ENCODE results near the gene RPAP2.
"Not testable (repeated sequence)": the region's sequence is repeated elsewhere in the genome, so short reads cannot be mapped to it uniquely, and the experiment has no call there.

The RPAP2 gene

DNA sequence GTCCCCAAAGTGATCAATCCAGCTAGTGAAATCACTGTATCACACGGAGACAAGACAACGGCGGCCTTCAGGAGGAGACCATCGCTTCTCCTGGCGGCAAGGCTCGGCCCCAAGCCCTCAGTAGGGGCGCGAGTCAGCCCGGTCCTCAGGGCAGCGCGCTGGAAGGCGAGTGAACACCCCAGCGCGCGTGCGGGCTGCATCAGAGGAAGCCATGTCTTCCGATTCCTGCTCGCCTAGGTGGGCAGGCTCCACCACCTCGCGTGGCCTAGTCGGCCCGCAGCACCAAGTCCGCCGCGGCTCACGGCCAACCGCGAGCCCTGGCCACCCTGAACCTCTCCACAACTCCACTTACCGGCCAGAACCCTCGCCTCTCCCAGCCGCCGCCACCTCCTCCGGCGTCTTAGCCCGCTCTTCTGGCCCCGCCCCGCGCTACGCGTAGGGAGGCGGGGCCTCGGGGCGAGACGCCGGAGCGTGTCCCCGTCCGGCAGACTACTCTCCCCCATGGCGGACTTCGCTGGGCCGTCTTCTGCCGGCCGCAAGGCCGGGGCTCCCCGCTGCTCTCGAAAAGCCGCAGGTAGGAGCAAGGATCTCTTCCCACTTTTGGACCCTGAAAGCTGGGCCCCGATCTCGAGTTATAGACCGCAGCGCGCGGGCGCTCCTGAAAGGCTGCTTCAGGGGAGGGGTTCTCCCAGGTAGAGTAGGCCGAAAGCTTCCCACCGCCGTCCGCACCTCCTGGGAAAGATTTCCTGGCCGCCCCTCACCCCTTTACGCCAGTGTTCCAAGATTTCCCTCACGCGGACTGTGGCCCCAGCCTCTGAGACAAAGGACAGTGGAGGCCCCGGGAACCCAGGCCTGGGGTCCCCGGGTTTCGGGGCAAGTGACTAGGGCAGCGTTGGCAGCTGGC is at the start of gene RPAP2, which contains the start of gene GLMN:
Gene RPAP2 (plus strand): TSS at position 487 of the 904 bp plus-strand sequence. CDS start 15 bp downstream, at position 502.
Gene GLMN (minus strand): TSS at position 415 of the 904 bp plus-strand sequence. CDS start 988 bp downstream, outside the sequence.
- DNase-seq (ENCODE audit: low spot score), result peak; percentile 87

DNA sequence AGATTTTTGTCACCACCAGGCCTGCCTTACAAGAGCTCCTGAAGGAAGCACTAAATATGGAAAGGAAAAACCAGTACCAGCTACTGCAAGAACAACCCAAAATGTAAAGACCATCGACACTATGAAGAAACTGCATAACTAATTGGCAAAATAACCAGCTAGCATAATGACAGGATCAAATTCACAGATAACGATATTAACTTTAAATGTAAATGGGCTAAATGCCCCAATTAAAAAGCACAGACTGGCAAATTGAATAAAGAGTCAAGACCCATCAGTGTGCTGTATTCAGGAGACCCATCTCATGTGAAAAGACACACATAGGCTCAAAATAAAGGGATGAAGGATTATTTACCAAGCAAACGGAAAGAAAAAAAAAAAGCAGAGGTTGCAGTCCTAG is 44.1 kb upstream of the RPAP2 start:
- not testable (repeated sequence) for DNase-seq (ENCODE audit: low spot score)

DNA sequence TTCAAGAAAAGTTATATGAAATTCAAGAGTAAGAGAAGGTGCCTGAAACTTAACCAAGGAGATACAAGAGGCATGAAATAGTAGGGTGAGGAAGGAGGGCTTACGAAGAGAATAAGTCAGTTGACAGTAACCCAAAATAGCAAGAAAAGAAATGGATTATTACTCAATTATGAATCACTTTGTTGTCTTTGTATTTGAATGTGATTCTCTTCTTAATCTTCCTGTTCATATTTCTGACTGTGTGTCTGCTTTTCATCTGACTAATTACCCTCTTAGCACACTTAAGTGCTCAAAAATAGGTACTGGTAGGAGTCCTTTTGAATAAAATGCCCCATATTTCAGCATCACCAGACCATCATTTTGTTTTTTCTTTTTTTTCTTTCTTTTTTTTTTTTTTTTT is 39.5 kb upstream of the RPAP2 start:
- DNase-seq (ENCODE audit: low spot score), result peak; percentile 25

DNA sequence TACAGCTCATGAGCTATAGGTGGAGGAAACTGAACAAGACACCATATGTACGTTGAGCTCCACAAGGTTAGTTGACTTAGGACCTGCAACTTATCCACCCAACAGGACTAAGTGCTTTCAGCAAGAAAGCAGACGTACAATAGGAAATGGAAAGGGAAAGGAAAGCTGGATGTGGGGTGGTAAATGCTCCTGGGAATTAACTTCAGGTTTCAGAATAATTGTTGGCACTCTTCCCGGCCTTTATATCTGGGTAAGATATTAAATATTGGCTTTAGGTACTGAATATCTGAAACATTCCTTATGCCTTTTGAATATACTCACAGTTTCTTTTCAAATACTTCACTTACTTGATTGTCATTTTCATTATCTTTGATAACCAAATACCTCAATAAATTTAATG is 36.3 kb upstream of the RPAP2 start:
- DNase-seq (ENCODE audit: low spot score), result no peak

DNA sequence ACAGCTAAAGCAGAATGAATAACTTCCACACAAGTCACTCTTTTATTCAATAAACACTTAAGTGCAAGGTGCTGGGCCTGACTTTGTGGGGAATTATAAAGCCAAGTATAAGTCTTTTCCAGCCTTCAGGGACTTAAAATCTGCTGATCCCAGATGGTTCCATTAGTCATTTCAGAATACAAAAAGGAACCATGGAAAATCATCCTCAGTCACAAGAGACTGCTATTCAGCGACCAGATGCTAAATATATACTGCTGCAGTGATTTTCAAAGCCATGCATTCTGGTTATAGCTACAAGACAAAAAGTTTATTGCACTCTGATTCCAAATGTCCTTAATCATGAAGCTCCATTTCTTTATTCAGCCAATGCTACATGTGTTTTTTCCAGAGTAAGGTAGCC is 25.8 kb upstream of the RPAP2 start:
- DNase-seq (ENCODE audit: low spot score), result no peak

DNA sequence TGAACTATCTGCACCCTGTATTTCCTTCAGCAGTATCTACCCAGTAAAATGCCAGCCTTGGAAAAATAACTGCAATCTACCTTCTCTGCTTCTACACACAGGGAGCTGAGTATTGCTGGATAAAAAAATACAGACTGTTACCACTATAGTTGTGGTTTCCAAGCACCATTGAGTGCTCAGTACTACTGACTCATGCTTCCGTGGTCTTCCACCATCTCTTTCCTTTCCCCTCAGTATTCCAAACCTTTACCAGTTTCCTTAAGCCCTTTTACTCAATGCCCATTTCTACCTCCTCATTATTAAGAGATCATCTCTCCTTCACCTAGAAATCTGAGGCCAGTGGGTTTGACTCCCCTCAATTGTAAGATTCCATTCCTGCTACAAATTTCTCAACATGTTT is 23.9 kb upstream of the RPAP2 start:
- no peak for DNase-seq (ENCODE audit: low spot score)

DNA sequence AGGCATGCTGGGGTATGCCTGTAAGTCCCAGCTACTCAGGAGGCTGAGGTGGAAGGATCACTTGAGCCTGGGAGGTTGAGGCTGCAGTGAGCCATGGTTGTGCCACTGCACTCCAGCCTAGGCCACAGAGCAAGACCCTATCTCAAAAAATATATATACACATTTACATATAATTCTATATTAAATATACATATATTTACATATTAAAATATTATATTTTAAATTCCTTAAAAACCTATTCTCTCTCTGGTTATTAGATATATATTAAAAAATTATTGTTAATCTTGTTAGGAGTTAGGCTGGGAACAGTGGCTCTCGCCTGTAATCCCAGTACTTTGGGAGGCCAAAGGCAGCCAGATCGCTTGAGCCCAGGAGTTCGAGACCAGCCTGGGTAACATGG is 22.8 kb upstream of the RPAP2 start:
- no peak for DNase-seq (ENCODE audit: low spot score)

DNA sequence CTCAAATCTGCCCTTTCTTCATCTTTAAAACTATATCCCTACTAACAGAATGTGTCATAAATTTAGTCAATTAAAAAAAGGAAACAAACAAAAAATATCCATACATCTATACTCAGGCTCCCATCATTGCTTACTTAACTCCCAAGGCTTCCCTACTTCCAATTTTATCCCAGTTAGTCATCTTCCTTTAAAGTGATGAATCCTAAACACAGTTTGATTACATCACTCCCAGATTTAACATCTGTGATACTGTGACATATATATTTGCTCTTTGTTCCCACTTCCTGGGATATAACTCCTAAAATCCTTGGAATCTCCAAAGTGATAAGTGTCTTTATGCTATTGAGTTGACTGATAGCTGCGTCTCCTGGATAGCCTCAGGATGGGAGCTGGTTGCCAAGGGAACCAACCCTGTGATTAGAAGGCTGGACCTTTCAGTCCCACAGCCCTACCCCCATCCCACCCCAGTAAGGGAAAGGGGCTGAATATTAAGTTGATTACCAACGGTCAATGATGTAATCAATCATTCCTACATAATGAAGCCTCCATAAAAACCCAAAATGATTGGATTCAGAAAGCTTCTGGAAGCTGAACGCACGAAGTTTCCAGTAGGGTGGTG is 21.6 kb upstream of the RPAP2 start:
- DNase-seq (ENCODE audit: low spot score), result peak; percentile 65

DNA sequence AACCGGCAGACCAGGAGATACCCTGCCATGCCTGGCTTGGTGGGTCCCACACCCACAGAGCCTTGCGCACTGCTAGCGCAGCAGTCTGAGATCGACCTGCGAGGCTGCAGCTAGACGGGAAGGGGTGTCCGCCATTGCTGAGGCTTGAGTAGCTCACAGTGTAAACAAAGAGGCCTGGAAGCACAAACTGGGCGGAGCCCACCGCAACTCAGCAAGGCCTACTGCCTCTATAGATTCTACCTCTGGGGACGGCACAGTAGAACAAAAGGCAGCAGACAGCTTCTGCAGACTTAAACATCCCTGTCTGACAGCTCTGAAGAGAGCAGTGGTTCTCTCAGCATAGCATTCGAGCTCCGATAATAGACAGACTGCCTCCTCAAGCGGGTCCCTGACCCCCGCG is 19.1 kb upstream of the RPAP2 start:
- not testable (repeated sequence) for DNase-seq (ENCODE audit: low spot score)

DNA sequence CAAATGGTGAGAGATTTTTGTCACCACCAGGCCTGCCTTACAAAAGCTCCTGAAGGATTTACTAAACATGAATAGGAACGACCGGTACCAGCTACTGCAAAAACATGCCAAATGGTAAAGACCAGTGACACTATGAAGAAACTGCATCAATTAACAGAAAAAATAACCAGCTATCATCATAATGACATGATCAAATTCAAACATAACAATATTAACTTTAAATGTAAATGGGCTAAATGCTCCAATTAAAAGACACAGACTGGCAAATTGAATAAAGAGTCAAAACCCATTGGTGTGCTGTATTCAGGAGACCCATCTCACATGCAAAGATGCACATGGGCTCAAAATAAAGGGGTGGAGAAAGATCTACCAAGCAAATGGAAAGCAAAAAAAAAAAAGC is 17.4 kb upstream of the RPAP2 start:
- DNase-seq (ENCODE audit: low spot score), result not testable (repeated sequence)

DNA sequence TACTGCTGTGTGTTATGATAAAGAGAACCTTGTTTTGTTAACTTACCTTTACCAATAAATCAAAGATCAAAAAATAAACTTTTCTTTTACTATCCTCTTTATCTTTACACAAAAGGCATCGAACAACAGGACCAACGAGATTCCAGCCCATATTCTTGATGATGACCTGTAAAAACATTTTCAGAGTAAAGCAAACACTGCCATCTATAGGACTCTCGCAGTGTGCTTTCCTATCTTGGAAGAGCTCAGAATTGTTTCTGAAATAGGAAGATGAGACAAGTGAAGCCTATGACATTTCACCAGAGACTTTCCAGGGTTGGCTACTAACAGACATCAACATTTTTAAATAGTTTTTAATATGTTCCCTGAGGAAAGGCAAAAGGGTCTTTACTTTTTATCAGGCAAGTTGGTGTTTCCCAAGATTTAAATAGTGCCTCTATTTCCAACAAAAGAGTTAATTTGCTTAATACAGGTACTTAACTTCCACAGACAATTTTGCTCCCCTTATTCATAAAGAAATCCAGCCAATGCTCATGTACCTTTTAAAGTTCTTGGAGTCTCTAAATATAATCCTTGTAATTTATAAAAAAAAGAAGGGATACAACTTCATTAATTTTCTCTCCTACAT is 7.4 kb upstream of the RPAP2 start:
- DNase-seq (ENCODE audit: low spot score), result peak; percentile 72

DNA sequence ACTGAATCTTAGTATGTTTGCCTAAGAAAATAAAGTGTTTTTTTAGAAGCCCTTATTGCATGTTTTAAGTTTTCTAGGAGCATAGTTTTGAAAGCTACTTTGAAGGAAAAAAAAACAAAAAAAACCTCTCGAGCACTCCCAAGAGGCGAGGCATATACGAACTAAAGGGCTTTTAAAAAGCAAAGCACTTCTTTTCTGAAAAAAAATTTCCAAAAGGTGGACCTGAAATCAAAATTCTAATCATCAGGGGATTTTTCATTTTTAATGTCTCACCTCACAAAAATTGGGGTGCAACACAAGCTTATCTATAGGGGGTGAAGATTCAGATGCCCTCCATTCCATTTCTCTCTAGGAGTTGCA is 666 bp upstream of the RPAP2 start:
- no peak for DNase-seq (ENCODE audit: low spot score)

DNA sequence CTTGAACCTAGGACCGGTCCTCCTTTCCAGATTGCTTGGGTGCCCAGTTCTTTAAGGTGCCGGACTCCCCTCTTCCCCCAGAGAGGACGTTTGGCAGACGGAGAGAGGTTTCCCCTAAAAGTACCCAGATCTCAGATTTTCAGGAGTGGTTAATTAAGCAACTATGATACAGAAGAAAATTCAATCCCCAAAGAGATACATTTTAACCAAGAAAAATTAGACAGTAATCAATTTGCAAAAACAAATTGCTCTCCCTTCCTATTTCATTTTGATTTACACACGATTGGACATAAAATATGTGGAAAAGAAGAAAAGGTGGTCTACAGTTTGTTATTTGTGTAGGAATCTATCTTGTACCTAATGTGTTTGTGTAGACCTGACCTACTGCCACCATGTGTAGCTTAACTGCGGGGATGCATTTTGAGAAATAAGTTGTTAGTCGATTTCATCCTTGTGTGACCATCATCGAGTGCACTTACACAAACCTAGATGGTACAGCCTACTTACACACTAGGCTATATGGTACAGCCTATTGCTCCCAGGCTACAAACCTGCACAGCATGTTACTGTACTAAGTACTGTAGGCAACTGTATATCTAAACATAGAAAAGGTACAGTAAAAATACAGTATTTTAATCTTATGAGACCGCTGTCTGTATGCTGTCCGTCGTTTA is 755 bp downstream of the RPAP2 start:
- DNase-seq (ENCODE audit: low spot score), result peak; percentile 42

DNA sequence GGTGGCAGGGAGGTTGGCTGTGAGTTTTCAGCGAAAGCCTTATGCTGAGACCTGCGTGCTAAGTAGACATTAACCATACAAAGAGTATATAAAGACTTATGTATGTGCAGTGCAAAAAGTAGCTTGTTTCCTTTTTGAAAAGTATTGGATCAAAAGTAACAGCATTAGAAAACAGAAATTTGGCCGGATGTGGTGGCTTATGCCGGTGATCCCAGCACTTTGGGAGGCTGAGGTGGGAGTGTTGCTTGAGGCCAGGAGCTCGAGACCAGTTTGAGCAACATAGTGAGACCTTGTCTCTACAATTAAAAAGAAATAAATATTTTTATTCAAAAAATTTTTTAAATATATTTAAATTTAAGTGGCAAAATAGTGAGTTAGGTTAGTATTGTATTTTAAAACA is 2.2 kb downstream of the RPAP2 start:
- no peak for DNase-seq (ENCODE audit: low spot score)

DNA sequence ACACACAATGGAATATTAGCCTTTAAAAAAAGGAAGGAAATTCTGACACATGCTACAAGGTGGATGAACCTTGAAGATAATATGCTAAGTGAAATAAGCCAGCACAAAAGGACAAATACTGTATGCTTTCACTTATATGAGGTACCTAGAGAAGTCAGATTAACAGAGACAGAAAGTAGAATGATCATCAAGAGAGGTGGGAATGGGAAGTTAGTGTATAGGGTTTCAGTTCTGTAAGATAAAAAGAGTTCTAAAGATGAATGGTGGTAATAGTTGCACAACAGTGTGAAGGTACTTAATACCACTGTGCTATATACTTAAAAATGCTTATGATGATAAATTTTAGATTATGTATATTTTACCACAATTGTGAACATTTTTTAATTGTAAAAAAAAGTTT is 7.2 kb downstream of the RPAP2 start:
- no peak for DNase-seq (ENCODE audit: low spot score)

DNA sequence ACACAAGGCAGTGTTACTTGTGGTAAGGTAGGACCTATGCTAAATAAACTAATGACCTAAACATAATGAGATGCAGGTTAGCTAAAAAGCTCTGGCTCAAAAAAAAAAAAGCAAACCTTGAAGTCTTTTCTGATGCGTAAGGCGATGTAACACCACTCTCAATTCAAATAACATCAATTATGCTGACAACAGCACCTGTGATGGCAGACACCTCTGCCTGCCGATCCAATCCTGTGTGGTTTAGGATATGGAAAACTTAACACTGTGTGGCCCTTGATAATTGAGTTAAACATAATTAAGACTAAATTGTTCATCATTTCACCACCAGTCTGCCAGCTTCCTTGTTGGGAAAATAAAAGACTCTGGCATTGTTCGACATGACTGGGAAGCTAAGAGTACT is 9.1 kb downstream of the RPAP2 start:
- no peak for DNase-seq (ENCODE audit: low spot score)

DNA sequence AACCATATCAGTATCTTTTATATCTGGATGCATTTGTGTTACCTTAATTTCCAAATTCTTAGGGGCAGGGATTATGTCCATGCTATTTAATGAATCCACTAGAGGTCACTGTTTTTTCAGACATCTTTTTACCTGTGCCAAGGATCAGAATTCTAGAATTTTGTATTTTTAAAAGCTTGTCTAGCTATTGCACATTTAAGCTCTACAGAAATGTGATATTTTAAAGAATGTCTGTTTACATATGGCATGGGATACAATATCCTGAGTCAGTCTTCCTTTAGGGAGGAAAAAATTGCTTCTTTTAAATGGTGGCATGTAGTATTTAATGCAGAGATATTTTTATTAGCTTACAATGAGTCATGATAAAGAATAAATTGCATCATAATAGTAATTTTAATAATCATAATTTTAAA is 11.3 kb downstream of the RPAP2 start:
- DNase-seq (ENCODE audit: low spot score), result peak; percentile 60

DNA sequence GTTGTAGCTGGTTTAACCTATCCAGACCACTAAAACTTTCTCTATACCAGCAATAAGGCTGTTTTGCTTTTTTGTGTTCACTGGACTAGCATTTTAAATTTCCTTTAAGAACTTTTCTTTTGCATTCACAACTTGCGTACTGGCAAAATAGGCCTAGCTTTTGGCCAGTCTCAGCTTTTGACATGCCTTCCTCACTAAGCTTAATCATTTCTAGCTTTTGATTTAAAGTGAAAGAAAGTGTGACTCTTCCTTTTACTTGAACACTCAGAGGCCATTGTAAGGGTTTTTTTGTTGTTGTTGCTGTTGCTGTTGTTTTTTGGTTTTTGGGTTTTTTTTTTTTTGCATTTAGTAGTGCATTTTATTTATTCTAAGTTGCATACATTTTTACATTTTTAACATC is 15.2 kb downstream of the RPAP2 start:
- DNase-seq (ENCODE audit: low spot score), result no peak

DNA sequence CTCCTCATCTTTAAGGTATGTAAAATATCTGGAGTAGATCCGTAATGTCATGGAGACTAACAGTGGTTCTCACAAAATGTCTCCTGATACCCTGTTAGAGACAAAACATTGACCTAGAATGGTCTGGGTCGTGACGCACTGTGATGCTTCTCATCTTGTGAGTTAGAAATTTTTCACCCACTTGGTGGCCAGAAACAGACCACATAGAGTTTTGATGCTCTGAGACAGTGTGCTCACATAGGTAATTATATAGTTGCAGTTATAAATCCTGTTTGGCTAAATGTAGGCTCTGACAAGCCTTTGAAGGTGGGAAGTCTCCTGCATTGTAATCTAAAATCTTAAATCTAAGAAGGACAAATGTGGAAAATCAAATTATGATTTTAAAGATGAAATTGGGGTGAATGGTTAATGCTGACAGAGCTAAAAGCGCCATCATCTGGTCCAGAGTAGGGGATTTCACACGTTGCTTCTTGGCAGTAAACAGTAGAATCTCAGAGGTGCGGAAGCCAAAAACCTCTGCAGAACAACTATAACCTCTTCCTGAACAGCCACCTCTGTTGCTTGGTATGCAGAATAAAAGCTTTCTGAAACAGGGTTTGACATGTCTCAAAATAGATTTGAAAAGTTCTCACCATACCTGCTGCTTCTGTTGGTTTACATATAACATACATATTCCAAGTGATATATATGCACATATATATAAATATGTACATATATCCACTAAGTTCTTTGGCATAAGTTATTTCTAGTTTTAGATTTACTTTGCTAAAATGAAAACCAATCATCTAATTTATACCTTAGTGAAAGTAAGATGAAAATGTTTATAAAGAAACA is 17.1 kb downstream of the RPAP2 start:
- DNase-seq (ENCODE audit: low spot score), result no peak

DNA sequence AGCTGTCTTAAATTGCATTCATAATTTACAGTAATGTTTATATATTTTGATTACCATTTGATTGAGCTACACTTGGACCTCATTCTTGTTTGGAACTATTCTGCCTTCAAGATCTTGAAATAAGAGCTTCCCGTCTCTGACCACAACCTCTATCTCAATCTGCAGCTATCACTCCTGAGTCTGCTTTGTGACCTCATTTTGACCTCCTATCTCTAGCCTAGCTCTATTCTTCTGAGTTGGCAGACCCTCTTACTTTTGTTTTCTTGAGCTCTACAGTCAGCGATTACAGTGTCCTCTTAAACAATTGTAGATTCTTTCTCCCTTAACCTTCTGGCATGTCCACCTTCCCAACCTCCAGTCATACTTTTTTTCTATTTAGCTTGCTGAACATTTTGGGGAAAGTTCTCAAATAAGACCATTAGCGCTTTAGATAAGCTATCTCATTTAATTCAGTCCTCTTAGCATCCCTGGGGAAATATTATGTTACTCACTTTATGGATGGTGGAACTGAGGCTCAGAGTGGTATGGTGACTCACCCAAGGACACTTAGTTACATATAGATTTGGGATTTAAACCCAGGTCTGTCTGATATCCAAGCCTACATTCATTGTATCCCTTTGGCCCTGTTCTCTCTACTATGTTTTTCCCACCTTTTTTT is 19.1 kb downstream of the RPAP2 start:
- no peak for DNase-seq (ENCODE audit: low spot score)
